ENCODE results near the gene RPL10. TPM values are rescaled to one million over a fixed set of nuclear protein-coding genes. Genes with fewer than 3 reads are reported as not detected.

The RPL10 gene
- total RNA-seq, 1 donor from 2014 or later: 3,042 TPM

- Mint-ChIP-seq H3K27me3 (no peaks in the 10 kb centered on the region), H3K9me3 (no peaks in the 10 kb centered on the region), H3K27ac (peak overlapping the region; percentile 19)
Observed at GRCh38 chrX:154408659-154409221, 10.6 kb downstream of the RPL10 start.

GRCh38 chrX:154409222-154409871 is 11.2 kb downstream of the RPL10 start, which contains the start of gene DNASE1L1:
TSS of gene DNASE1L1 (minus strand) at chrX:154409254. CDS start at chrX:154405568, 3,686 bp downstream.
- H3K27me3 Mint-ChIP-seq: no peaks in the 10 kb centered on the region
- H3K36me3 Mint-ChIP-seq: no peaks in the 10 kb centered on the region
- no peaks in the 10 kb centered on the region for H3K9me3 Mint-ChIP-seq
- H3K27ac Mint-ChIP-seq: peak within 1 kb of the TSS; percentile 62
- peak within 1 kb of the TSS; percentile 39 for H3K4me3 Mint-ChIP-seq
- no peak for DNase-seq (ENCODE audit: extremely low spot score, unreplicated experiment)
- no peaks in the 10 kb centered on the region for H3K4me1 Mint-ChIP-seq (ENCODE audit: unreplicated experiment)
- TF ChIP-seq CTCF (conservative IDR thresholded peaks at IDR 0.05): no peak

More at GRCh38 chrX:154408659-154409221, 10.6 kb downstream of the RPL10 start:
- H3K36me3 Mint-ChIP-seq: no peaks in the 10 kb centered on the region
- H3K4me1 Mint-ChIP-seq (ENCODE audit: unreplicated experiment): no peaks in the 10 kb centered on the region
- peak overlapping the region; percentile 7 for H3K4me3 Mint-ChIP-seq
- TF ChIP-seq CTCF (conservative IDR thresholded peaks at IDR 0.05): no peak
- no peak for DNase-seq (ENCODE audit: extremely low spot score, unreplicated experiment)

DNA sequence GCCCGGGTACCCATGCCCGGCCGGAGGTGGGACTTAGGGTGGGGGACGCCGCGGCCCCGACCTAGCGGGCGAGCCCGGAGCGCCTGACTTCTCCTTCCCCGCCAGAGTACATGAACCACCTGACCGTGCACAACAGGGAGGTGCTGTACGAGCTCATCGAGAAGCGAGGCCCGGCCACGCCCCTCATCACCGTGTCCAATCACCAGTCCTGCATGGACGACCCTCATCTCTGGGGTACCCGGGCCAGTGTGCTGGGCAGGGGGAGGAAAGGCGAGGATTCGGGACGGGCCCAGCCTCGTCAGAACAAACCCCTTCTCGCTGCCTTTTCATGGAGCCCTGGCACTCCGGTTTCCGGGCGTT is 13.8 kb downstream of the RPL10 start:
- Mint-ChIP-seq H3K36me3 (peaks cover 3% of the 10 kb centered on the region), H3K27me3 (no peaks in the 10 kb centered on the region), H3K27ac (peak overlapping the region; percentile 53), H3K4me1 (ENCODE audit: unreplicated experiment) (no peaks in the 10 kb centered on the region), H3K4me3 (peak overlapping the region; percentile 83), H3K9me3 (no peaks in the 10 kb centered on the region)
- no peak for DNase-seq (ENCODE audit: extremely low spot score, unreplicated experiment)
- no peak for TF ChIP-seq CTCF (conservative IDR thresholded peaks at IDR 0.05)

DNA sequence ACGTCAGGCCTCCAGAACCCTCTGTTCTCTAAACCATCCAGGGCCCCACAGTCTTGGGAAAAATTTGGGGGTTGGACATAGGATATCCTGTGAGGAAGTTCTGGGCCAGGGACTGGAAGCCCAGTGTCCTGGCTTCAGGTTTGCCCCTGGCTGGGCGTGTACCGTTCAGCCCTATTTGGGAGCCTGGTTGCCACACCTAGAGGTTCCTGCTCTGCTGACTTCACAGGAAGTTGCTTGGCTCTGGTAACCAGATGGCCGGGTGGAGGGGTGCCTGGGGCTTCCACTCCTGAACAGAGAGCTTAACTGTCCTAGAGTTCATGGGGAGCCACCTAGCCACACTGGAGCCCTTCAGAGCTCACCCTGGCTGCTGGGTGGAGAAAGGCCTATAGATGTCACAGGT is 14.3 kb downstream of the RPL10 start:
- no peaks in the 10 kb centered on the region for H3K9me3 Mint-ChIP-seq
- no peak for TF ChIP-seq CTCF (conservative IDR thresholded peaks at IDR 0.05)
- H3K27me3 Mint-ChIP-seq: no peaks in the 10 kb centered on the region
- H3K27ac Mint-ChIP-seq: peak overlapping the region; percentile 53
- no peaks in the 10 kb centered on the region for H3K4me1 Mint-ChIP-seq (ENCODE audit: unreplicated experiment)
- DNase-seq (ENCODE audit: extremely low spot score, unreplicated experiment): no peak
- H3K36me3 Mint-ChIP-seq: peaks cover 3% of the 10 kb centered on the region
- H3K4me3 Mint-ChIP-seq: peak overlapping the region; percentile 83

DNA sequence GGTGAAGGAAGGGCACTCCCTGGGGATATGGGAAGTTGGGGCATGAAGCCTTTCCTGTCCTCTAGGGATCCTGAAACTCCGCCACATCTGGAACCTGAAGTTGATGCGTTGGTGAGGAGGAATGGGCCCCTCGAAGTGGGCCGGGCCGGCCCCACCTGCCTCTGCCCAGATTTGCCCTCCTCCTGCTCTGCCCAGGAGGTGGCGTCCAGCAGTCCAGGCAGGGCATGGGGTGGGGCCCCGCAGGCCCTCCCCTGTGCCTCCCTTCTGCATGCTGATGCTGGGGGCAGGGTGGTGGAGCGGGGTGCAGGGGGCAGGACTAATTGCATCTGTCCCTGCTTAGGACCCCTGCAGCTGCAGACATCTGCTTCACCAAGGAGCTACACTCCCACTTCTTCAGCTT is 15.0 kb downstream of the RPL10 start:
- H3K36me3 Mint-ChIP-seq: peaks cover 3% of the 10 kb centered on the region
- DNase-seq (ENCODE audit: extremely low spot score, unreplicated experiment): no peak
- no peak for TF ChIP-seq CTCF (conservative IDR thresholded peaks at IDR 0.05)
- no peaks in the 10 kb centered on the region for H3K27me3 Mint-ChIP-seq
- no peaks in the 10 kb centered on the region for H3K4me1 Mint-ChIP-seq (ENCODE audit: unreplicated experiment)
- H3K27ac Mint-ChIP-seq: no peak overlapping the region
- H3K4me3 Mint-ChIP-seq: peak overlapping the region; percentile 36
- H3K9me3 Mint-ChIP-seq: no peaks in the 10 kb centered on the region

Measured in type B pancreatic cell (in vitro differentiated cells).